Fibroblast of skin of right quadriceps (primary cell): ENCODE measurements around the gene PCED1B.
A peak's percentile ranks its signal among the peaks of the same experiment; 100 is the strongest.
"Not testable (repeated sequence)": the region's sequence is repeated elsewhere in the genome, so short reads cannot be mapped to it uniquely, and the experiment has no call there.

Experiments
- DNase-seq: peaks from one replicate; pipeline ENCODE4 v3.0.0-alpha.2; 2013

PCED1B gene

DNA sequence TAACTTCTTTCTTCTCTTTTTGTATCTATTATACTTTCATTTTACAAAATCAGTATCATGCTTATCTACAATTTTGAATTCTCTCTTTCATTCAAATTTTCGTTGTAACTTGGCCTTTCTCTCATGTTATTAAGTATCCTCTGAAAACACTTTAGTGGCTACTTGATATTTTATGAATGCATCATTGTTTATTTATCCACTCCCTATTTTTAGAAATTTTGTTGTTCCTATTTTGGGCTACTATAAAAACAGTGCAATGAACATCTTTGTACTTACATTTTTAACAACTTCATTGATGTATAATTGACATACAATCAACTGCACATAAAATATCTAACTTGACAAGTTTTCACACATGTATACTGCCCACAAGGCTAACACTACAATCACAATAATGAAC lies 44.3 kb downstream of the PCED1B start:
- no peak for DNase-seq

GRCh38 chr12:47124451-47124850 lies 45.0 kb downstream of the PCED1B start:
- DNase-seq = peak; percentile 41

- no peak for DNase-seq
These were observed 46.8 kb downstream of the PCED1B start for GRCh38 chr12:47126246-47126645.

- no peak for DNase-seq
These were observed 51.6 kb downstream of the PCED1B start for GRCh38 chr12:47131011-47131410.

DNA sequence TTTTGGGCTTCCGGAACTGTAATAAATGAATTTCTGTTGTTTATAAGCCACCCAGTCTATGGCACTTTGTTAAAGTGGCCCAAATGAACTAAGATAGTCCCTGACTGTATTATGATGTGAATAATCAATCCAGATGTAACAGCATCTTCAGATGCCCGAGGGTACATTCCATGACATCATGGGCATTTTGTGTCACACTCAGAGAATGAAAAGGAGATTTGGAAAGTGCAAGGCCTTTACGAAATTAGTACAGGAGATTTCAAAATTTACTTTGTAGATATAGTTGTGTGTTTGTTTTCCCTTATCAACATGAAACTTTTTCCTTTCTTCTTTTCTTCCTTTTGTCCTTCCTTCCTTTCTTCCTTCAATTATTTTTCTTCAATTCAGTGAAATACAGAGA lies 54.6 kb downstream of the PCED1B start:
- no peak for DNase-seq

DNA sequence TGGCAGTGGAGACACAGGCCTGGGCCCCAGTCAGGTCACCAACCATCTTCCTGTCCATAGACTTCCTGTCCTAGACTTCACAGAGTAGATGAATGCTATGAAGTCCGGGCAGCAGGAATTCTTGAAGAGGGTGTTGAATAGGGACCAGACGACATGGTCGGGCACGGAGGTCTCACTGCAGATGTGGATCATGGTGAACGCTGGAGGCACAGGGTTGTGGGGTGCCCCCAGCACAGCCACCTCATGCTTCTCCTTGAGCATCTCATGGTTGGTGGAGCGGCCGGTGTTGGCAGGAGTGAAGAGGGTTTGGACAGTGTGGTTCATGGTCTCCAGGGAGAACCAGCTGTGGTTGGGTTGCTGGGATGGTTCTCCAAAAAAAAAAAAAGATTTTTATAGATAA lies 56.2 kb downstream of the PCED1B start:
- no peak for DNase-seq

- DNase-seq = no peak
These were observed 59.7 kb downstream of the PCED1B start for GRCh38 chr12:47139000-47139681.

DNA sequence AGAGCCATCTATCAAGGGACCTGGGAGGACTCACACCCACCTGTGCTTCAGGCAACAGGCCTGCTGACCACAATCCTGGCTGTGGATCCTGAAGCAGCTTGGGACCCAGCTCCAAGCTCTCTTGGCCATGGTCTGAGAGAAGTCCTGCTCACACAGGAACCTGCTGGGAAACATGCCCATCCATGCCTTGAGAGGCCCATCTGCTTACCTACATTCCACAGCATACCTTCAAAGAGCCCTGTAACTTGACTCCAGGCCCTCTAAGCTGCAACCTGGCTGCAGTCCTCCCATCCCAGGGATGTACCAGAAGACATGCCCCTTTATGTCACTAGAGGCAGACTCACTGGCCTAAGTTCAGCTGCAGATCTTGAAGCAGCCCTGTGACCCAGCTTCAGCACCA lies 62.0 kb downstream of the PCED1B start:
- no peak for DNase-seq

DNA sequence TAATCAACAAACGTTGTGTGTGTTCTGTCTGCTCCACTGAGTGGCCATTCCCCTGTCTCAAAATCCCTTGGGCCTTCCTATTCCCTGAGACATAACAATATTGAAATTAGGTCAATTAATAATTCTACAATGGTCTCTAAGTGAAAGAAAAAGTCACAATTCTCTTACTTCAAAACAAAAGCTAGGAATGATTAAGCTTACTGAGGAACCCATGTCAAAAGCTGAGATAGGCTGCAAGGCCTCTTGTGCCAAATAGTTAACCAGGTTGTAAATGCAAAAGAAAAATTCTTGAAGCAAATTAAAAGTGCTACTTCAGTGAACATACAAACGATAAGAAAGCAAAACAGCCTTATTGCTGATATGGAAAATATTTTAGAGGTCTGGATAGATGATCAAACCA lies 65.3 kb downstream of the PCED1B start:
- DNase-seq = no peak

GRCh38 chr12:47145188-47145587 lies 65.8 kb downstream of the PCED1B start:
- DNase-seq = no peak

DNA sequence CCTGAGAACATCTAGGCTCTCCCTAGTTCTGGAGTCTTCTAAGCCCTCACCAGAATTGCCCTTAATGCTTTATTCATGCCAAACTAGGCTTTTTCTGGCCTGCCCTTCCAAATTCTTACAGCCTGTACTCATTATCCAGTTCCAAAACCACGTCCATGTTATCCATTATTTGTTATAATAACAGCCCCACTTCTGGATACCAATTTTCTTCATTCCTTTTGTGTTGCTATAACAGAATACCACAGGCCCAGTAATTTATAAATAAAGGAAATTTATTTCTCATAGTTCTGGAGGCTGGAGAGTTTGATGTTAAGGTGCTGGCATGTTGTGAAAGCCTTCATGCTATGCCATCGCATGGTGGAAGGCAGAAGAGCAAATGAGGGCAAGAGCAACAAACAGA lies 68.3 kb downstream of the PCED1B start:
- peak; percentile 40 for DNase-seq

GRCh38 chr12:47149146-47149545 lies 69.7 kb downstream of the PCED1B start:
- no peak for DNase-seq

GRCh38 chr12:47152095-47152494 lies 72.7 kb downstream of the PCED1B start:
- DNase-seq = no peak

- peak; percentile 21 for DNase-seq
These were observed 76.2 kb downstream of the PCED1B start for GRCh38 chr12:47155457-47156166.

DNA sequence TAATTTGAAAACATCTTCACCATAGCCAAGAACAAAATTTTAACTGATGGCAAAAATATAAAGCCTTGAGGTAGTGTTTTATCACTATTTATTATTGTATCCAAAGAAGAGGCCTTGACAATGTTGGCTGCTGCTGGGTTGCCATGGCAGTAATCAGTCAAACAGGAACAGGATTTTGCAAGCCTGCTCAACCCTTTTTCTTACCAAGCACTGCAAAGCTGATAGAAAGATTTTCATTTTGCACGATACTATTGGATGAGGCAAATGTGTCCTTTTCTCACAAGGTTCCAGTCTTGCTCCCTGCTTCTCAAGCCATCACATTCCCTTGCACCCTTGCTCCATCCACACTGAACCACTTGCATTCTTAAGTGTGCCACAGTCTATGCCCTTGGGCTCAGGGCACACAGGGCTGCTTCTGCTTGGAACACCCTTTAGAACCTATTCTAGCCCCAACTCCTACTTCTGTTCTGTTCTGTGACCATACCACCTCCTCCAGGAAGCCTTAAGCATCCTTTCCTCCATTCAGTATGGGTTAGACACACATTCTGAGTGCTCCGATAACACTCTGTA lies 76.8 kb downstream of the PCED1B start:
- DNase-seq = no peak

DNA sequence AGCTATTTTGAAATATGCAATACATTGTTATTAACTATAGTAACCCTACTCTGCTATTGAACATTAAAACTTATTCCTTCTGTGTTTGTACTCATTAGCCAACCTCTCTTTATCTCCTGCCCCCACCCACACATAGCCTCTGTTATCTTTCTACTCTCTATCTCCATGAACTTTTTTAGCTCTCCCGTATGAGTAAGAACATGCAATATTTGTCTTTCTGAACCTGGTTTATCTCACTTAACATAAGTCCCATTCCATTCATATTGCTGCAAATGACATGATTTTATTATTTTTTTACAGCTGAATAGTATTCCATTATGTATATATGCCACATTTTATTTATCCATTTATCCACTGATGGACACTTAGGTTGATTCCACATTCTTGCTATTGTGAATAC lies 79.4 kb downstream of the PCED1B start:
- no peak for DNase-seq

DNA sequence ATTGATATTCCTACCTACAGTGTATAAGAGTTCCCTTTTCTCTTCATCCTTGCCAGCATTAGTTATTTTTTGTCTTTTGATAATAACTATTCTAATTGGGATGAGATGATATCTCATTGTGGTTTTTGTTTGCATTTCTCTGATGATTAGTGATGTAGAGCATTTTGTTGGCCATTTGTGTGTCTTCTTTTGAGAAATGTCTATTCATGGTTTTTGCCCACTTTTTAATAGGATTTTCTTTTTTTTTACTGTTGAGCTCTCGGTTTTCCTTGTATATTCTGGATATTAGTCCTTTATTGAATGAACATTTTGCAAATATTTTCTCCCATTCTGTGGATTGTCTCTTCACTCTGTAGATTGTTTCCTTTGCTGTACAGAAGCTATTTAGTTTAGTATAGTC lies 79.9 kb downstream of the PCED1B start:
- no peak for DNase-seq

GRCh38 chr12:47160316-47161244 lies 81.2 kb downstream of the PCED1B start:
- DNase-seq = no peak

- DNase-seq = no peak
These were observed 84.7 kb downstream of the PCED1B start for GRCh38 chr12:47164116-47164515.

DNA sequence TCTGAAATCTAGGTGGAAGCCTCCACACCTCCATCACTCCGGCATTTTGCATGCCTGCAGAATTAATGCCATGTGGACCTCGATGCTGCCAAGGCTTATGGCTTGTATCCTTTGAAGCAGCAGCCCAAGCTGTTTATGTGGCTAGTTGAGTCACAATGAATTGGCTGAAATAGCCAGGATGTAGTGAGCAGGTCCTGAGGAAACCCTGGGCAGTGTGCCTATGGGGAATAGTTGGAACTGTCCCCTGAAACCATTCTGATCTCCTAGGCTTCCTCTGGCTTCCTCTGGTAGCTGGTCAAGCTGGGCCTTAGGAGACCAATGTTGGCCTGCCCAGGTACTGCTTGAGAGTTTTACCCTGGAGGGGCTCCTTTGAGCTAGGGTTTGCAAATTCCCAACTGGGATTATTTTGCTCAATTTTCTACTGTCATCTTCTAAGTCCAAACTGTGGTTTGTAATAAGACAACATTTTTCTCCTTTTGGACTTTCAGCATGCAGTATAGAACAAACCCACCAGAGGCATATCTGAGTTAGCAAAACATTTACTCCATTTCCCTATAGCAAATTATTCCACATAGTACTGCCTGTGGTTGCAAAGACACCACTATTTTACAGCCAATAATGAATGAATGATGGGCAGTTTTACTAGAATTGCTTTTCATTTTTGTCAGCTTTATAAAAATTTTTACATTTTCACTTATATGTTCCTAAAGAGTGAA lies 85.5 kb downstream of the PCED1B start:
- peak; percentile 16 for DNase-seq

GRCh38 chr12:47165934-47166333 lies 86.5 kb downstream of the PCED1B start:
- no peak for DNase-seq

DNA sequence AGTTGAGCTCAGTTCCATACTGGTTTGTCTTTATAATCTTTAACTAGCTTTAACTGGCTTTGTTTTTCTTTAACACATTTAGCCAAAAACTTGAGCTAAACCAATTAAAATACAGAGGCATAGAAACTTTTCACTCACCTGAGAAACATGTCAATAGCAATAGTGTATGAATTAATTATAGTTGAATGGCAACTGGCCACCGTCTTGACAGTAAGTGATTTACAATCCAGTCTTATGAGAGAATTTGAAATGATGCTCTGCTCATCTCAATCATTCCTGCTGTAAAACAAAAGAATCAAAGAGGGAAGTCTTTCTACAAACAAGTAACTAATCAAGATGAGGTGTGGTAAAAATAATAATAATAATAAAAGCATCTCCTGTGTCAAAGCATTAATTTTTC lies 86.9 kb downstream of the PCED1B start:
- no peak for DNase-seq

GRCh38 chr12:47170281-47170680 lies 90.9 kb downstream of the PCED1B start:
- not testable (repeated sequence) for DNase-seq
